ENCODE data around the gene FAM241A.
"Not testable (repeated sequence)": the region's sequence is repeated elsewhere in the genome, so short reads cannot be mapped to it uniquely, and the experiment has no call there.

The FAM241A gene

GRCh38 chr4:112150920-112151319 is 5.7 kb downstream of the FAM241A start:
- ChIA-PET CTCF (interaction anchor here (1.9 kb wide), 1 partner anchor 24 kb away, joined by 4 read pairs; no protein-coding TSS in a partner anchor), POLR2A (no interaction called here)
- DNase-seq (ENCODE audit: extremely low spot score): no peak
- TF ChIP-seq CTCF (IDR thresholded peaks at IDR 0.05; ENCODE audit: control extremely low read depth, extremely low read depth, low read depth, missing control alignments): no peak

- TF ChIP-seq CTCF (IDR thresholded peaks at IDR 0.05; ENCODE audit: control extremely low read depth, extremely low read depth, low read depth, missing control alignments): no peak
- ChIA-PET POLR2A (interaction anchor here (0.6 kb wide), 1 partner anchor 31 kb away, joined by 4 read pairs; no protein-coding TSS in a partner anchor), CTCF (interaction anchor here (1.2 to 1.4 kb wide), 2 partner anchors 17 to 26 kb away, joined by 3 read pairs; no protein-coding TSS in a partner anchor)
- no peak for DNase-seq (ENCODE audit: extremely low spot score)
These were observed 7.3 kb downstream of the FAM241A start for GRCh38 chr4:112152521-112152920.

- no peak for TF ChIP-seq CTCF (IDR thresholded peaks at IDR 0.05; ENCODE audit: control extremely low read depth, extremely low read depth, low read depth, missing control alignments)
- POLR2A ChIA-PET: no interaction called here
- CTCF ChIA-PET: interaction anchor here (1.1 to 1.8 kb wide), 2 partner anchors 29 to 43 kb away, joined by 3 read pairs; no protein-coding TSS in a partner anchor
- no peak for DNase-seq (ENCODE audit: extremely low spot score)
These were observed 8.0 kb downstream of the FAM241A start for GRCh38 chr4:112153211-112153791.

GRCh38 chr4:112156112-112156511 is 10.9 kb downstream of the FAM241A start:
- ChIA-PET CTCF (interaction anchor here (1.0 to 1.7 kb wide), 5 partner anchors 9 to 57 kb away, joined by 3 to 8 read pairs (median 4); no protein-coding TSS in a partner anchor), POLR2A (no interaction called here)
- no peak for TF ChIP-seq CTCF (IDR thresholded peaks at IDR 0.05; ENCODE audit: control extremely low read depth, extremely low read depth, low read depth, missing control alignments)
- DNase-seq (ENCODE audit: extremely low spot score): no peak

GRCh38 chr4:112156553-112156952 is 11.3 kb downstream of the FAM241A start:
- ChIA-PET CTCF (interaction anchor here (1.0 to 1.7 kb wide), 5 partner anchors 8 to 57 kb away, joined by 3 to 8 read pairs (median 4); no protein-coding TSS in a partner anchor), POLR2A (no interaction called here)
- TF ChIP-seq CTCF (IDR thresholded peaks at IDR 0.05; ENCODE audit: control extremely low read depth, extremely low read depth, low read depth, missing control alignments): no peak
- DNase-seq (ENCODE audit: extremely low spot score): no peak

- POLR2A ChIA-PET; DNase-seq (ENCODE audit: extremely low spot score); CTCF ChIA-PET: not testable (repeated sequence)
These were observed 18.5 kb downstream of the FAM241A start for GRCh38 chr4:112163706-112164105.

- TF ChIP-seq CTCF (IDR thresholded peaks at IDR 0.05; ENCODE audit: control extremely low read depth, extremely low read depth, low read depth, missing control alignments): no peak
- no peak for DNase-seq (ENCODE audit: extremely low spot score)
- ChIA-PET CTCF (interaction anchor here (1.2 kb wide), 1 partner anchor 15 kb away, joined by 4 read pairs; no protein-coding TSS in a partner anchor), POLR2A (no interaction called here)
These were observed 22.5 kb downstream of the FAM241A start for GRCh38 chr4:112167794-112168193.

All from GM10248 (cell line).